Chondrocyte (in vitro differentiated cells): ENCODE measurements around the gene PGM2. TPM values are rescaled to one million over a fixed set of nuclear protein-coding genes. Genes with fewer than 3 reads are reported as not detected.

Experiments
- DNase-seq: peaks from one replicate; pipeline ENCODE4 v3.0.0; 2021; ENCODE audit warnings: mixed read lengths, low spot score
- H3K27ac Mint-ChIP-seq: one replicate; pipeline ENCODE4 v1.8.0; 2021; ENCODE audit warnings: mild to moderate bottlenecking, moderate library complexity, mixed read lengths; ENCODE audit not compliant: unreplicated experiment
- H3K27me3 Mint-ChIP-seq: 2 replicates; pipeline ENCODE4 v1.8.0; 2021; ENCODE audit warnings: low read depth, mixed read lengths
- H3K36me3 Mint-ChIP-seq: 2 replicates; pipeline ENCODE4 v1.8.0; 2021; ENCODE audit warnings: low read depth, mixed read lengths
- H3K4me1 Mint-ChIP-seq: 2 replicates; pipeline ENCODE4 v1.8.0; 2021; ENCODE audit warnings: low read depth, mild to moderate bottlenecking, mixed read lengths
- H3K4me3 Mint-ChIP-seq: one replicate; pipeline ENCODE4 v1.8.0; 2021; ENCODE audit warnings: mild to moderate bottlenecking, moderate library complexity, mixed read lengths; ENCODE audit not compliant: unreplicated experiment
- H3K9me3 Mint-ChIP-seq: 2 replicates; pipeline ENCODE4 v1.8.0; 2021; ENCODE audit warnings: low read depth, mixed read lengths
- CTCF ChIP-seq: fragments of 200-600 bp; sonication (generic); IDR thresholded peaks from 2 replicates; pipeline ENCODE4 v1.5.0; 2021; ENCODE audit warnings: antibody characterized with exemption, mild to moderate bottlenecking, moderate library complexity
- total RNA-seq: library from RNA; stranded (reverse); gene quantifications from 3 replicates; pipeline ENCODE4 v1.2.1, GENCODE V29; 2021

Gene PGM2
- total RNA-seq, 1 donor from 2014 or later: 26.4 TPM

GRCh38 chr4:37788819-37789218, 37.7 kb upstream of the PGM2 start:
- H3K27ac Mint-ChIP-seq: no peak overlapping the region
- no peaks in the 10 kb centered on the region for H3K4me1 Mint-ChIP-seq
- H3K36me3 Mint-ChIP-seq: no peaks in the 10 kb centered on the region
- H3K4me3 Mint-ChIP-seq: no peak overlapping the region
- peaks cover 5% of the 10 kb centered on the region for H3K9me3 Mint-ChIP-seq
- no peak for TF ChIP-seq CTCF
- H3K27me3 Mint-ChIP-seq: peaks cover 7% of the 10 kb centered on the region
- DNase-seq: no peak

- Mint-ChIP-seq H3K9me3 (no peaks in the 10 kb centered on the region), H3K4me1 (no peaks in the 10 kb centered on the region), H3K27me3 (peaks cover 5% of the 10 kb centered on the region), H3K36me3 (no peaks in the 10 kb centered on the region), H3K4me3 (no peak overlapping the region), H3K27ac (no peak overlapping the region)
- no peak for DNase-seq
- no peak for TF ChIP-seq CTCF
These were observed 34.2 kb upstream of the PGM2 start for GRCh38 chr4:37792241-37792640.

GRCh38 chr4:37793562-37793961, 32.9 kb upstream of the PGM2 start:
- Mint-ChIP-seq H3K4me1 (no peaks in the 10 kb centered on the region), H3K27me3 (peaks cover 2% of the 10 kb centered on the region), H3K4me3 (no peak overlapping the region), H3K36me3 (no peaks in the 10 kb centered on the region), H3K9me3 (no peaks in the 10 kb centered on the region), H3K27ac (no peak overlapping the region)
- DNase-seq: no peak
- TF ChIP-seq CTCF: peak; percentile 72

GRCh38 chr4:37794056-37794455, 32.4 kb upstream of the PGM2 start:
- H3K4me3 Mint-ChIP-seq: no peak overlapping the region
- no peak for TF ChIP-seq CTCF
- no peaks in the 10 kb centered on the region for H3K27me3 Mint-ChIP-seq
- H3K36me3 Mint-ChIP-seq: no peaks in the 10 kb centered on the region
- no peak overlapping the region for H3K27ac Mint-ChIP-seq
- H3K9me3 Mint-ChIP-seq: no peaks in the 10 kb centered on the region
- no peak for DNase-seq
- H3K4me1 Mint-ChIP-seq: no peaks in the 10 kb centered on the region

- TF ChIP-seq CTCF: no peak
- no peak overlapping the region for H3K4me3 Mint-ChIP-seq
- no peaks in the 10 kb centered on the region for H3K9me3 Mint-ChIP-seq
- DNase-seq: no peak
- no peak overlapping the region for H3K27ac Mint-ChIP-seq
- no peaks in the 10 kb centered on the region for H3K36me3 Mint-ChIP-seq
- H3K27me3 Mint-ChIP-seq: no peaks in the 10 kb centered on the region
- no peaks in the 10 kb centered on the region for H3K4me1 Mint-ChIP-seq
These were observed 30.8 kb upstream of the PGM2 start for GRCh38 chr4:37795581-37796195.
